Pons (tissue), 1 donor: Measurements from ENCODE around the gene MRPL14.

Experiments
- DNase-seq: peaks from one replicate; pipeline ENCODE4 v3.0.0-alpha.2; 2016; ENCODE audit warnings: low spot score

Gene MRPL14

GRCh38 chr6:44078827-44079671, 48.2 kb downstream of the MRPL14 start:
- DNase-seq, result peak; percentile 87

GRCh38 chr6:44078219-44078826, 48.9 kb downstream of the MRPL14 start:
- DNase-seq, result no peak

- peak; percentile 41 for DNase-seq
Measured at GRCh38 chr6:44077214-44077946, 49.9 kb downstream of the MRPL14 start.

GRCh38 chr6:44076356-44077213, 50.7 kb downstream of the MRPL14 start:
- peak; percentile 54 for DNase-seq

- DNase-seq, result no peak
Measured at GRCh38 chr6:44075647-44076355, 51.5 kb downstream of the MRPL14 start.

- no peak for DNase-seq
Measured at GRCh38 chr6:44074813-44075646, 52.2 kb downstream of the MRPL14 start.

GRCh38 chr6:44074439-44074812, 52.8 kb downstream of the MRPL14 start:
- DNase-seq, result peak; percentile 82

- DNase-seq, result no peak
Measured at GRCh38 chr6:44073612-44074438, 53.4 kb downstream of the MRPL14 start.

GRCh38 chr6:44072959-44073611, 54.2 kb downstream of the MRPL14 start:
- DNase-seq, result peak; percentile 73

- no peak for DNase-seq
Measured at GRCh38 chr6:44072452-44072958, 54.7 kb downstream of the MRPL14 start.

GRCh38 chr6:44071670-44072451, 55.4 kb downstream of the MRPL14 start:
- DNase-seq, result no peak

GRCh38 chr6:44068607-44069296, 58.5 kb downstream of the MRPL14 start:
- no peak for DNase-seq

GRCh38 chr6:44067173-44068139, 59.8 kb downstream of the MRPL14 start:
- DNase-seq, result no peak

- no peak for DNase-seq
Measured at GRCh38 chr6:44066394-44067172, 60.7 kb downstream of the MRPL14 start.

GRCh38 chr6:44065443-44066140, 61.7 kb downstream of the MRPL14 start:
- no peak for DNase-seq
